ENCODE measurements around the gene FAM240A.

FAM240A gene

GRCh38 chr3:46662771-46663551 lies 50.6 kb downstream of the FAM240A start:
- no peaks in the 10 kb centered on the region for H3K9me3 Mint-ChIP-seq
- DNase-seq (ENCODE audit: low spot score in 2 of 2) (no peak), ATAC-seq (replicated peaks; ENCODE audit: extremely low read depth, poor library complexity, severe bottlenecking) (no peak)
- no peaks in the 10 kb centered on the region for H3K4me1 Mint-ChIP-seq
- H3K27ac Mint-ChIP-seq (ENCODE audit: low read depth): no peak overlapping the region
- peaks cover 13% of the 10 kb centered on the region for H3K27me3 Mint-ChIP-seq
- no peak overlapping the region for H3K4me3 Mint-ChIP-seq
- no peaks in the 10 kb centered on the region for H3K36me3 Mint-ChIP-seq (ENCODE audit: insufficient read depth)

DNA sequence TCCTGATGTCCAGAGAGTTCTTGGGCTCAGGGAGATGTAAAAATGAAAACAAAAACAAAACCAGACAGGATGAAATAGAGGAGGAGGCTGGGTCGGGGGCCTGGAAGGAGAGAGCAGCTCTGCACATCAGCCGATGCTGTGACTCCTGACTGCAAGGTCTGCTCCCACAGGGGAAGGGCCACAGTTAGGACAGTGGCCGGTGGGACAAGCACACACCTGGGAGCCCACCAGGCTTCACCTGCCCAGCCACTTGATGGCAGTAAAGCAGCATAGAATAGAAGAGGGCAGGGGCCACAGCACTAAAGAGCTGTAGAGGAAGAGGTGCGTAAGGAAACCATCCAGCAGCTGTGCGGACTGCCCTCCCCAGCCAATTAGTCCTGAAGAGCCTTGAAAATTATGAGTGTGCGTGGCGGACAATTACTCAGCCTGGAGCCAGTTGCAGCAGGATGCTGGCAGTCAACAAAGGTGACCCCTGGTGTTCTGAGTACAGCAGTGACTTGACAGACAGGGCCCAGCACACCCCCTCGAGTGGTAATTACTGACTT lies 51.3 kb downstream of the FAM240A start:
- H3K36me3 Mint-ChIP-seq (ENCODE audit: insufficient read depth): no peaks in the 10 kb centered on the region
- no peak overlapping the region for H3K27ac Mint-ChIP-seq (ENCODE audit: low read depth)
- no peak for ATAC-seq (replicated peaks; ENCODE audit: extremely low read depth, poor library complexity, severe bottlenecking)

GRCh38 chr3:46664188-46664970 lies 52.1 kb downstream of the FAM240A start:
- DNase-seq (ENCODE audit: low spot score in 2 of 2) (no peak), ATAC-seq (replicated peaks; ENCODE audit: extremely low read depth, poor library complexity, severe bottlenecking) (no peak)
- Mint-ChIP-seq H3K36me3 (ENCODE audit: insufficient read depth) (no peaks in the 10 kb centered on the region), H3K27ac (ENCODE audit: low read depth) (no peak overlapping the region), H3K27me3 (peaks cover 13% of the 10 kb centered on the region), H3K4me1 (no peaks in the 10 kb centered on the region), H3K4me3 (no peak overlapping the region), H3K9me3 (no peaks in the 10 kb centered on the region)

More for the DNA sequence above, 51.3 kb downstream of the FAM240A start:
- H3K27me3 Mint-ChIP-seq: peaks cover 13% of the 10 kb centered on the region
- H3K4me3 Mint-ChIP-seq: no peak overlapping the region
- no peaks in the 10 kb centered on the region for H3K4me1 Mint-ChIP-seq
- DNase-seq (ENCODE audit: low spot score in 2 of 2): no peak
- H3K9me3 Mint-ChIP-seq: no peaks in the 10 kb centered on the region

DNA sequence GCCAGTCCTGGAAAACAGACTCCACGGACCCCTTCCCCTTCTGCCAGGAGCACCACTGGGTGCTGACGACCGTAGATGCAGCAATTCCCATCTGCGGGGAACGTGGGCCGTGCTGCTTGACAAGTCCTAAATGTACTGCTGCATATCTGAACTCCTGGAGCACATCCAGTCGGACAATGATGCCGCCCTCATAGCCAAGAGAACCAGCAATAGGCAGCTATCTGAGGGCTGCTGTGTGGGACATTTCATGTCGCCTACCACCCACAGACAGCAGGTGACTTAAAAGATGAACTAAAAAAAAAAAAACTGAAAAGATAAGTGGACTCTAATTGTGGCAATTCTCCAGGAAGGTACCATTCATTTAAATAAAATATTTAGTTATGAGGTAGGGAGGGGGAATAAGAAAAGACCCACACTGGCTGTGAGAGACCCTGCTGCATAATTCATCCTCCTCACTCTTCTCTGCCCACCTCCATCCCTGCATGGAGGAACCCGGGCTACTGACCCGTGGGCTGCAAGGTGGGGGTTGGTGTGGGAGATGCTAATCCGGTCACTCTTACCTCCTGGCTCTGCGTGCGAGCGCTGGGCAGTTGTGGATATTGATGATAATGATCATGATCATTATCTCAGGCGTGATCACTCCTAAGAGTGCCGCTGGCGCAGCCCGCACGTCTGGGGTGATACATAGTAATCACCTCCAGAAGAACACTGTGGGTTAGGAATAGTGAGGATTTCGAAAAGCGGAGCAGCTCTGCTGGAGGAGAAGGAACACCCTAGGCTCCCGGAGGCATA lies 52.8 kb downstream of the FAM240A start:
- DNase-seq (ENCODE audit: low spot score in 2 of 2): no peak
- Mint-ChIP-seq H3K4me1 (no peaks in the 10 kb centered on the region), H3K27me3 (peaks cover 13% of the 10 kb centered on the region), H3K4me3 (no peak overlapping the region), H3K9me3 (no peaks in the 10 kb centered on the region), H3K27ac (ENCODE audit: low read depth) (no peak overlapping the region), H3K36me3 (ENCODE audit: insufficient read depth) (no peaks in the 10 kb centered on the region)
- no peak for ATAC-seq (replicated peaks; ENCODE audit: extremely low read depth, poor library complexity, severe bottlenecking)

DNA sequence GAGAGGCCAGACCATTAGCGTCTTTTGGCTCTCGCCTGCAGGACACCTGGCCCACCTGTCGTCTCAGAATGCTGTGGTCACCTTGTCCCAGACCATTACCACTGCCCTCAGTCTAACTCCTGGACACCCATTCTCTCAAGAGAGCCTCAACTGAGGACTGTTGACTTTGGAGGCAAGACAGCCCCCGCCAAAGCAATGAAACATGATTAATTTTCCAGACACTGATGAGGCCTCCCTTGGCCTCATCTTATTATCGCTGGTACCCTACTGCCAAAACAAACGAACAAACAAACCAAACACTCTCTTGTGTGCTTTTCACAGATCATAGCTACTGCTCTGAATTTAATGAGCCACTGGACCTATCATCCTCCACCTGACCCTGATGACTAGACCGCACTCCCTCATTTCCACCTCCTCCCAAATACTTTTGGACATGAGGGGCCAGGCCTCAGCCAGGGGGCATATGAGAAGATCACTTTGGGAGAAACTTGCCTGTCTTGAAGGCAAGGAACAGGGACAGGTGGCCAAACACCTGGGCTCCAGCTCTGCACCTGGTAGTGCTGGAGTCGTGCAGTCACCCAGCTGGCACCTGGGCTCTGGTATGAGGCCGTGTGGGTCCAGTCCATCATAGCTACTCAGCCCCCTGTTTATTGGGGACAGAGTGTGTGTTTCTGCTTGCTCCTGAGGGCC lies 53.6 kb downstream of the FAM240A start:
- Mint-ChIP-seq H3K27ac (ENCODE audit: low read depth) (no peak overlapping the region), H3K4me3 (no peak overlapping the region), H3K4me1 (no peaks in the 10 kb centered on the region), H3K27me3 (peaks cover 13% of the 10 kb centered on the region), H3K36me3 (ENCODE audit: insufficient read depth) (no peaks in the 10 kb centered on the region), H3K9me3 (no peaks in the 10 kb centered on the region)
- ATAC-seq (replicated peaks; ENCODE audit: extremely low read depth, poor library complexity, severe bottlenecking) (no peak), DNase-seq (ENCODE audit: low spot score in 2 of 2) (no peak)

GRCh38 chr3:46666453-46666845 lies 54.1 kb downstream of the FAM240A start:
- DNase-seq (ENCODE audit: low spot score in 2 of 2): no peak
- H3K9me3 Mint-ChIP-seq: no peaks in the 10 kb centered on the region
- no peak for ATAC-seq (replicated peaks; ENCODE audit: extremely low read depth, poor library complexity, severe bottlenecking)
- H3K36me3 Mint-ChIP-seq (ENCODE audit: insufficient read depth): no peaks in the 10 kb centered on the region
- H3K4me3 Mint-ChIP-seq: no peak overlapping the region
- H3K4me1 Mint-ChIP-seq: no peaks in the 10 kb centered on the region
- no peak overlapping the region for H3K27ac Mint-ChIP-seq (ENCODE audit: low read depth)
- H3K27me3 Mint-ChIP-seq: peaks cover 13% of the 10 kb centered on the region

GRCh38 chr3:46667061-46667621 lies 54.8 kb downstream of the FAM240A start:
- H3K36me3 Mint-ChIP-seq (ENCODE audit: insufficient read depth): no peaks in the 10 kb centered on the region
- no peak for ATAC-seq (replicated peaks; ENCODE audit: extremely low read depth, poor library complexity, severe bottlenecking)
- H3K9me3 Mint-ChIP-seq: no peaks in the 10 kb centered on the region
- H3K4me1 Mint-ChIP-seq: no peaks in the 10 kb centered on the region
- no peak overlapping the region for H3K4me3 Mint-ChIP-seq
- H3K27me3 Mint-ChIP-seq: peaks cover 7% of the 10 kb centered on the region
- H3K27ac Mint-ChIP-seq (ENCODE audit: low read depth): no peak overlapping the region
- no peak for DNase-seq (ENCODE audit: low spot score in 2 of 2)

DNA sequence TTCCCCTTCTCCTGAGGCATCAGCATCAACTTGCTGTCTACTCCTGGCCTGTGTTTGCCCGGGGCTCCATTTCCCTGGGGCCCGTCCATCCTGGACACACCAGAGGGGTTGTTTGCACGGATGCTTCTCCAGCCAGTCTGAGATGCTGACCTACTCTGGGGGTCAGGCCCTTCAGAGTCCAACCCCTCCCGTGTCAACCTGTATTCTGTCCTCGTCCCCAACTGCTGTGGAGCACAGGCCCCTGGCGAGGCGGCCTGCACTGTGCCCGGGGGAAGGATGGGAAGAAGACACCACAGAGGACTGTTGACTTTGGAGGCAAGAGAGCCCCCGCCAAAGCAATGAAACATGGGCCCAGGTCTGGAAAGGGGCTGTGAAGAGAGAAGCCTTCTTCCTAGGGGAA lies 55.3 kb downstream of the FAM240A start:
- DNase-seq (ENCODE audit: low spot score in 2 of 2): no peak
- no peaks in the 10 kb centered on the region for H3K36me3 Mint-ChIP-seq (ENCODE audit: insufficient read depth)
- no peak overlapping the region for H3K4me3 Mint-ChIP-seq
- H3K4me1 Mint-ChIP-seq: no peaks in the 10 kb centered on the region
- H3K9me3 Mint-ChIP-seq: no peaks in the 10 kb centered on the region
- no peak overlapping the region for H3K27ac Mint-ChIP-seq (ENCODE audit: low read depth)
- ATAC-seq (replicated peaks; ENCODE audit: extremely low read depth, poor library complexity, severe bottlenecking): no peak
- H3K27me3 Mint-ChIP-seq: peaks cover 2% of the 10 kb centered on the region

DNA sequence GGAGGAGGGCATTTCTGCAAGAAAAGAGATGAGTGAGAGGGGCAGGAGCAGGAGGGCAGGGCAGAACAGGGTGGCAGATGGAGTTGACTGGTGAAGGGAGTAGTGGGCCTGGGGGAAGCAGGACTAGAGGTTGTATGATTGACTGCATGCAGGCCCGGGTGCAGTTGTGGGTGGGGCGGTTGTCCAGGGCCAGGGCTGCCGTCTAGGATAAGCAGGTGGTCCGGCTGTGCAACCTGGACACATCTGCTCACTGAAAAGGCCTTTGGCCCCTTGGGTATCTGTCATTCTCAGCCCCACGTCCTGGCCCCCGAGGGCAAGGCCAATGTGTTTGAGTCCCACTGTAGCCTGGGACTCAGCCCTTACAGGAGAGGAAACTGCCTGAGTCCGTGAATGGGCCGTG lies 55.8 kb downstream of the FAM240A start:
- ATAC-seq (replicated peaks; ENCODE audit: extremely low read depth, poor library complexity, severe bottlenecking): no peak
- no peaks in the 10 kb centered on the region for H3K4me1 Mint-ChIP-seq
- H3K36me3 Mint-ChIP-seq (ENCODE audit: insufficient read depth): no peaks in the 10 kb centered on the region
- no peaks in the 10 kb centered on the region for H3K9me3 Mint-ChIP-seq
- no peaks in the 10 kb centered on the region for H3K27me3 Mint-ChIP-seq
- DNase-seq (ENCODE audit: low spot score in 2 of 2): no peak
- no peak overlapping the region for H3K27ac Mint-ChIP-seq (ENCODE audit: low read depth)
- H3K4me3 Mint-ChIP-seq: no peak overlapping the region

GRCh38 chr3:46668591-46668990 lies 56.3 kb downstream of the FAM240A start:
- H3K4me1 Mint-ChIP-seq: no peaks in the 10 kb centered on the region
- DNase-seq (ENCODE audit: low spot score in 2 of 2): no peak
- no peaks in the 10 kb centered on the region for H3K36me3 Mint-ChIP-seq (ENCODE audit: insufficient read depth)
- no peaks in the 10 kb centered on the region for H3K9me3 Mint-ChIP-seq
- no peak for ATAC-seq (replicated peaks; ENCODE audit: extremely low read depth, poor library complexity, severe bottlenecking)
- no peak overlapping the region for H3K27ac Mint-ChIP-seq (ENCODE audit: low read depth)
- no peaks in the 10 kb centered on the region for H3K27me3 Mint-ChIP-seq
- H3K4me3 Mint-ChIP-seq: no peak overlapping the region

- DNase-seq (ENCODE audit: low spot score in 2 of 2) (no peak), ATAC-seq (replicated peaks; ENCODE audit: extremely low read depth, poor library complexity, severe bottlenecking) (no peak)
- H3K27me3 Mint-ChIP-seq: no peaks in the 10 kb centered on the region
- no peak overlapping the region for H3K4me3 Mint-ChIP-seq
- H3K4me1 Mint-ChIP-seq: no peaks in the 10 kb centered on the region
- H3K36me3 Mint-ChIP-seq (ENCODE audit: insufficient read depth): no peaks in the 10 kb centered on the region
- H3K27ac Mint-ChIP-seq (ENCODE audit: low read depth): no peak overlapping the region
- H3K9me3 Mint-ChIP-seq: no peaks in the 10 kb centered on the region
Observed at GRCh38 chr3:46669191-46669999, 57.1 kb downstream of the FAM240A start.
